Stimulated activated naive B cell treated with anti-CD40 and anti-IgM and Interleukin-4, amounts not matched to agents 10 μg/mL and 1 μg/mL and 100 μg/mL, for 72 hours (primary cell): ENCODE measurements around the gene PARP1.

Source experiments
- ATAC-seq, 2 donors: fragments of 150-1000 bp; cut with Tn5 transposase; replicated peaks; 2 replicates each; pipeline ENCODE4 v1.10.0; 2021; ENCODE audit warnings: moderate library complexity in 1 of 2
- DNase-seq: peaks from one replicate; pipeline ENCODE4 v3.0.0; 2021
- H3K27ac Mint-ChIP-seq: one replicate; pipeline ENCODE4 v1.8.0; 2022; ENCODE audit warnings: mild to moderate bottlenecking, mixed read lengths
- H3K27me3 Mint-ChIP-seq, 2 donors: one replicate each; pipeline ENCODE4 v1.8.0; 2022; ENCODE audit warnings: mixed read lengths in 2 of 2
- H3K36me3 Mint-ChIP-seq, 2 donors: one replicate each; pipeline ENCODE4 v1.8.0; 2022; ENCODE audit warnings: mixed read lengths in 2 of 2, mild to moderate bottlenecking in 1 of 2
- H3K4me1 Mint-ChIP-seq, 2 donors: one replicate each; pipeline ENCODE4 v1.8.0; 2022; ENCODE audit warnings: mixed read lengths in 2 of 2, mild to moderate bottlenecking in 1 of 2
- H3K4me3 Mint-ChIP-seq, 2 donors: one replicate each; pipeline ENCODE4 v1.8.0; 2022; ENCODE audit warnings: mild to moderate bottlenecking in 2 of 2, mixed read lengths in 2 of 2, moderate library complexity in 1 of 2
- H3K9me3 Mint-ChIP-seq, 2 donors: one replicate each; pipeline ENCODE4 v1.8.0; 2022; ENCODE audit warnings: mixed read lengths in 2 of 2, mild to moderate bottlenecking in 1 of 2

Gene PARP1

GRCh38 chr1:226322986-226323385 lies 84.9 kb downstream of the PARP1 start:
- Mint-ChIP-seq H3K4me3 (no peak overlapping the region), H3K27ac (no peak overlapping the region), H3K9me3 (no peaks in the 10 kb centered on the region), H3K36me3 (no peaks in the 10 kb centered on the region), H3K27me3 (peaks cover 5 to 6% of the 10 kb centered on the region in 2 donors), H3K4me1 (no peaks in the 10 kb centered on the region)
- no peak for ATAC-seq
- no peak for DNase-seq

- Mint-ChIP-seq H3K4me1 (no peaks in the 10 kb centered on the region), H3K9me3 (no peaks in the 10 kb centered on the region), H3K27ac (no peak overlapping the region), H3K4me3 (no peak overlapping the region), H3K27me3 (peaks cover 8 to 13% of the 10 kb centered on the region in 2 donors), H3K36me3 (no peaks in the 10 kb centered on the region)
- ATAC-seq = no peak
- DNase-seq = no peak
Measured at GRCh38 chr1:226320930-226321329, 87.0 kb downstream of the PARP1 start.

GRCh38 chr1:226318471-226318870 lies 89.4 kb downstream of the PARP1 start:
- no peaks in the 10 kb centered on the region for H3K4me1 Mint-ChIP-seq
- H3K4me3 Mint-ChIP-seq = no peak overlapping the region
- H3K27ac Mint-ChIP-seq = no peak overlapping the region

GRCh38 chr1:226314055-226314454 lies 93.8 kb downstream of the PARP1 start:
- no peak overlapping the region for H3K27ac Mint-ChIP-seq

More at GRCh38 chr1:226318471-226318870, 89.4 kb downstream of the PARP1 start:
- Mint-ChIP-seq H3K27me3 (peaks cover 8 to 13% of the 10 kb centered on the region in 2 donors), H3K36me3 (no peaks in the 10 kb centered on the region), H3K9me3 (no peaks in the 10 kb centered on the region)
- DNase-seq (no peak), ATAC-seq (no peak)

GRCh38 chr1:226312065-226312464 lies 95.8 kb downstream of the PARP1 start:
- Mint-ChIP-seq H3K36me3 (no peaks in the 10 kb centered on the region), H3K4me1 (peaks cover 0 to 10% of the 10 kb centered on the region in 2 donors), H3K27me3 (peaks cover 13 to 20% of the 10 kb centered on the region in 2 donors), H3K9me3 (no peaks in the 10 kb centered on the region), H3K4me3 (no peak overlapping the region), H3K27ac (no peak overlapping the region)
- no peak for DNase-seq
- no peak for ATAC-seq

More at GRCh38 chr1:226314055-226314454, 93.8 kb downstream of the PARP1 start:
- Mint-ChIP-seq H3K36me3 (no peaks in the 10 kb centered on the region), H3K27me3 (peaks cover 20 to 28% of the 10 kb centered on the region in 2 donors), H3K4me3 (no peak overlapping the region), H3K4me1 (peaks cover 0 to 10% of the 10 kb centered on the region in 2 donors), H3K9me3 (no peaks in the 10 kb centered on the region)
- ATAC-seq (no peak), DNase-seq (no peak)

GRCh38 chr1:226311376-226311775 lies 96.5 kb downstream of the PARP1 start:
- Mint-ChIP-seq H3K4me3 (no peak overlapping the region), H3K9me3 (no peaks in the 10 kb centered on the region), H3K27me3 (peaks cover 13 to 18% of the 10 kb centered on the region in 2 donors), H3K36me3 (no peaks in the 10 kb centered on the region), H3K27ac (no peak overlapping the region), H3K4me1 (peaks cover 0 to 10% of the 10 kb centered on the region in 2 donors)
- ATAC-seq (no peak), DNase-seq (no peak)
